Panc1 (cell line): ENCODE measurements around the gene RNF168. TPM values are rescaled to one million over a fixed set of nuclear protein-coding genes. Genes with fewer than 3 reads are reported as not detected.

Experiments
- ATAC-seq: fragments of 200-7000 bp; cut with Tn5 transposase; 2 replicates; pipeline ENCODE4 v1.9.1; 2020; ENCODE audit warnings: mild to moderate bottlenecking, moderate library complexity
- BruUV-seq: library from RNA; stranded (reverse); fragments of 400-500 nt; replicated peaks from 2 replicates; lab custom pipeline; 2021; lab: Mats Ljungman, UMichigan
- CTCF ChIA-PET: fragments of 300-600 bp; sonication (Branson Sonifier 250); formaldehyde crosslinking; loops from one replicate; lab custom pipeline; 2022; ENCODE audit warnings: antibody characterized with exemption; lab: Charles Lee
- POLR2A ChIA-PET: fragments of 300-600 bp; sonication (Branson Sonifier 250); formaldehyde crosslinking; loops from one replicate; lab custom pipeline; 2022; ENCODE audit warnings: antibody characterized with exemption; lab: Charles Lee
- DNase-seq: peaks from one replicate; pipeline ENCODE4 v3.0.0-alpha.2; 2010; ENCODE audit warnings: low read depth, low spot score
- H3K27ac ChIP-seq: 2 replicates; pipeline ENCODE4 v1.5.1; 2011; ENCODE audit warnings: mild to moderate bottlenecking, low read length, inconsistent platforms
- H3K27me3 ChIP-seq: fragments of 200-500 bp; sonication (Bioruptor generic); 2 replicates; pipeline ENCODE4 v1.6.0; 2014; ENCODE audit warnings: low read length, inconsistent platforms; ENCODE audit not compliant: control insufficient read depth, insufficient read depth
- H3K36me3 ChIP-seq: fragments of 200-500 bp; sonication (Bioruptor generic); 2 replicates; pipeline ENCODE4 v1.5.1; 2014; ENCODE audit warnings: inconsistent platforms, mild to moderate bottlenecking, low read length, moderate library complexity; ENCODE audit not compliant: control insufficient read depth, insufficient read depth
- H3K4me1 ChIP-seq: 2 replicates; pipeline ENCODE4 v1.5.1; 2011; ENCODE audit warnings: inconsistent platforms, mild to moderate bottlenecking, low read length, moderate library complexity; ENCODE audit not compliant: control insufficient read depth, insufficient read depth
- H3K4me3 ChIP-seq, 2 experiments: 2 replicates each; pipeline ENCODE4 v1.5.1; 2011 to 2012; ENCODE audit warnings: low read depth in 2 of 2, low read length in 2 of 2, mild to moderate bottlenecking in 2 of 2, inconsistent platforms in 1 of 2, moderate library complexity in 1 of 2
- H3K9me3 ChIP-seq: fragments of 200-500 bp; sonication (Bioruptor generic); 2 replicates; pipeline ENCODE4 v1.5.1; 2014; ENCODE audit warnings: low read depth, mild to moderate bottlenecking, inconsistent platforms, low read length, moderate library complexity; ENCODE audit not compliant: control insufficient read depth, insufficient read depth
- POLR2AphosphoS5 ChIP-seq: IDR thresholded peaks from 2 replicates; pipeline ENCODE4 v1.6.1; 2012; ENCODE audit warnings: mild to moderate bottlenecking, low read depth, low read length, moderate library complexity
- SIN3A ChIP-seq: IDR thresholded peaks from 2 replicates; pipeline ENCODE4 v1.6.1; 2012; ENCODE audit warnings: low read depth, mild to moderate bottlenecking, low read length, moderate library complexity, borderline replicate concordance; ENCODE audit not compliant: insufficient read depth
- TCF7L2 ChIP-seq: IDR thresholded peaks from 2 replicates; pipeline ENCODE4 v1.6.1; 2011; ENCODE audit warnings: mild to moderate bottlenecking, low read depth, low read length, inconsistent platforms
- in situ Hi-C: cut with HindIII; loops from 2 replicates; pipeline ENCODE4 v1.10.0; 2016; ENCODE audit warnings: low sequenced_read_pairs, low pct_unique_long_range_greater_than_20kb
- intact Hi-C: fragments of 100-400 bp; cut with micrococcal nuclease; formaldehyde crosslinking; loops from one replicate; pipeline ENCODE4 v1.10.0; 2022; ENCODE audit not compliant: unreplicated experiment
- total RNA-seq: library from RNA; stranded (reverse); gene quantifications from one replicate; pipeline ENCODE4 v1.2.1, GENCODE V29; 2021; ENCODE audit not compliant: unreplicated experiment
- TF ChIP-seq, protein P1 (sequence below): fragments of 450-650 bp; IDR thresholded peaks from 2 replicates; pipeline ENCODE4 v1.5.1; 2017; ENCODE audit warnings: mild to moderate bottlenecking
- TF ChIP-seq, protein P2 (sequence below), 2 experiments: IDR thresholded peaks; 2 replicates each; pipeline ENCODE4 v1.6.1; 2011 to 2012; ENCODE audit warnings: low read depth in 2 of 2, control low read depth in 1 of 2, low read length in 1 of 2, mild to moderate bottlenecking in 1 of 2, moderate library complexity in 1 of 2; ENCODE audit not compliant: insufficient read depth in 1 of 2

RNF168 gene
- total RNA-seq, 1 experiment from 2014 or later, result 21.3 TPM

DNA sequence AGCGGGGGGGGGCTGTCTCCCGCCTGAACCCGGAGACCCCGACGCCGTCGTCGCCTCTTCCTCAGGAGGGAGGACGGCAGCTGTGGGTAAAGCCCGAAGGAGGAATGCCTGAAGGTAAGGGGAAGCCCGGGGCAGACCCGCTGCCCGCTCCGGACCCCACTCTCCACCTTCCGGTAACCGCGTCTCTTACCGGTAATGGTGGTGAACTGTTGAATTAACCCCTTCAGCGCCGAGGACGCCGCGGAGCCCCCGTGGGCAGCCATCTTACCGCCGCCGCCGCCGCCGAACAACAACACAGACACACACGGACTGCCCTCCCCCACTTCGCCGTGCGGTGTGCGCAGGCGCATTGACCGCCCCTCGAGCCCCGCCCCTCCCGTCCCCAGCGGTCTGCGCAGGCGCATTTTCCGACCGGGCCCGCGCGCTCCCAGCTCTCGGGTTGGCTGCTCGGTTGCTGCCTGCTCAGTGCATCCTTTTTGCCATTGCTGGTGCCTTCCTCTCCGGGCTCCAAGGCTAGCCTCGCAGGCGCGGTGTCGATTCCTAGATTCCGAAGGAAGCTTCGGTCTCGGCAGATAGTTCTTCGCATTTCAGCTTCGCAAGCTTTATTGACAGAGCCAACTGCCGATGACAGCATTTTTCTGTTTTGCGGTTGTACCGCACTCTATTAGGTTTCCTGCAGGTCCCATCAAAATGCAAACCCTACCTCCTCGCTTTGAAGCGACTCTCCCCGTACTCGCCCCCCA lies 71.3 kb downstream of the RNF168 start, which contains the start of gene UBXN7:
Gene UBXN7, minus strand, starts transcription at position 291 of the 743 bp plus-strand sequence. Its CDS starts 28 bp downstream, at position 263.
- no peaks in the 10 kb centered on the region for H3K27me3 ChIP-seq
- no peaks in the 10 kb centered on the region; the same call in 1 of the 2 replicates for H3K36me3 ChIP-seq
- DNase-seq, result peak; percentile 75
- BruUV-seq, result no TSS peak
- TF ChIP-seq POLR2AphosphoS5 (peak; percentile 82; the same call in 1 of the 2 replicates), TCF7L2 (no peak), SIN3A (peak; percentile 95; the same call in 1 of the 2 replicates)
- TF ChIP-seq, protein P1, sequence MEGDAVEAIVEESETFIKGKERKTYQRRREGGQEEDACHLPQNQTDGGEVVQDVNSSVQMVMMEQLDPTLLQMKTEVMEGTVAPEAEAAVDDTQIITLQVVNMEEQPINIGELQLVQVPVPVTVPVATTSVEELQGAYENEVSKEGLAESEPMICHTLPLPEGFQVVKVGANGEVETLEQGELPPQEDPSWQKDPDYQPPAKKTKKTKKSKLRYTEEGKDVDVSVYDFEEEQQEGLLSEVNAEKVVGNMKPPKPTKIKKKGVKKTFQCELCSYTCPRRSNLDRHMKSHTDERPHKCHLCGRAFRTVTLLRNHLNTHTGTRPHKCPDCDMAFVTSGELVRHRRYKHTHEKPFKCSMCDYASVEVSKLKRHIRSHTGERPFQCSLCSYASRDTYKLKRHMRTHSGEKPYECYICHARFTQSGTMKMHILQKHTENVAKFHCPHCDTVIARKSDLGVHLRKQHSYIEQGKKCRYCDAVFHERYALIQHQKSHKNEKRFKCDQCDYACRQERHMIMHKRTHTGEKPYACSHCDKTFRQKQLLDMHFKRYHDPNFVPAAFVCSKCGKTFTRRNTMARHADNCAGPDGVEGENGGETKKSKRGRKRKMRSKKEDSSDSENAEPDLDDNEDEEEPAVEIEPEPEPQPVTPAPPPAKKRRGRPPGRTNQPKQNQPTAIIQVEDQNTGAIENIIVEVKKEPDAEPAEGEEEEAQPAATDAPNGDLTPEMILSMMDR, result no peak
- TF ChIP-seq, protein P2, sequence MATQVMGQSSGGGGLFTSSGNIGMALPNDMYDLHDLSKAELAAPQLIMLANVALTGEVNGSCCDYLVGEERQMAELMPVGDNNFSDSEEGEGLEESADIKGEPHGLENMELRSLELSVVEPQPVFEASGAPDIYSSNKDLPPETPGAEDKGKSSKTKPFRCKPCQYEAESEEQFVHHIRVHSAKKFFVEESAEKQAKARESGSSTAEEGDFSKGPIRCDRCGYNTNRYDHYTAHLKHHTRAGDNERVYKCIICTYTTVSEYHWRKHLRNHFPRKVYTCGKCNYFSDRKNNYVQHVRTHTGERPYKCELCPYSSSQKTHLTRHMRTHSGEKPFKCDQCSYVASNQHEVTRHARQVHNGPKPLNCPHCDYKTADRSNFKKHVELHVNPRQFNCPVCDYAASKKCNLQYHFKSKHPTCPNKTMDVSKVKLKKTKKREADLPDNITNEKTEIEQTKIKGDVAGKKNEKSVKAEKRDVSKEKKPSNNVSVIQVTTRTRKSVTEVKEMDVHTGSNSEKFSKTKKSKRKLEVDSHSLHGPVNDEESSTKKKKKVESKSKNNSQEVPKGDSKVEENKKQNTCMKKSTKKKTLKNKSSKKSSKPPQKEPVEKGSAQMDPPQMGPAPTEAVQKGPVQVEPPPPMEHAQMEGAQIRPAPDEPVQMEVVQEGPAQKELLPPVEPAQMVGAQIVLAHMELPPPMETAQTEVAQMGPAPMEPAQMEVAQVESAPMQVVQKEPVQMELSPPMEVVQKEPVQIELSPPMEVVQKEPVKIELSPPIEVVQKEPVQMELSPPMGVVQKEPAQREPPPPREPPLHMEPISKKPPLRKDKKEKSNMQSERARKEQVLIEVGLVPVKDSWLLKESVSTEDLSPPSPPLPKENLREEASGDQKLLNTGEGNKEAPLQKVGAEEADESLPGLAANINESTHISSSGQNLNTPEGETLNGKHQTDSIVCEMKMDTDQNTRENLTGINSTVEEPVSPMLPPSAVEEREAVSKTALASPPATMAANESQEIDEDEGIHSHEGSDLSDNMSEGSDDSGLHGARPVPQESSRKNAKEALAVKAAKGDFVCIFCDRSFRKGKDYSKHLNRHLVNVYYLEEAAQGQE (IDR thresholded peaks at IDR 0.05; ENCODE audit: insufficient read depth in 1 of 2, low read depth in 2 of 2, low read length in 1 of 2), result 0 out of 4 replicates have a peak, but pooled peaks of 1 of the 2 experiments have one; percentile 57
- CTCF ChIA-PET, result interaction anchor here (1.0 kb wide), 1 partner anchor 108 kb away, joined by 4 read pairs; no protein-coding TSS in a partner anchor
- H3K27ac ChIP-seq, result peak within 1 kb of the TSS; percentile 91
- POLR2A ChIA-PET, result interaction anchor here (0.6 to 0.7 kb wide), 4 partner anchors 19 to 98 kb away, joined by 3 to 13 read pairs (median 4); no protein-coding TSS in a partner anchor
- H3K4me1 ChIP-seq, result peaks cover 7% of the 10 kb centered on the region; the same call in 1 of the 2 replicates
- peak; percentile 96 for ATAC-seq
- no peaks in the 10 kb centered on the region for H3K9me3 ChIP-seq
- intact Hi-C loops (no loop called here), in situ Hi-C loops (no loop called here)
- H3K4me3 ChIP-seq, result peak within 1 kb of the TSS; percentile 76 to 87

DNA sequence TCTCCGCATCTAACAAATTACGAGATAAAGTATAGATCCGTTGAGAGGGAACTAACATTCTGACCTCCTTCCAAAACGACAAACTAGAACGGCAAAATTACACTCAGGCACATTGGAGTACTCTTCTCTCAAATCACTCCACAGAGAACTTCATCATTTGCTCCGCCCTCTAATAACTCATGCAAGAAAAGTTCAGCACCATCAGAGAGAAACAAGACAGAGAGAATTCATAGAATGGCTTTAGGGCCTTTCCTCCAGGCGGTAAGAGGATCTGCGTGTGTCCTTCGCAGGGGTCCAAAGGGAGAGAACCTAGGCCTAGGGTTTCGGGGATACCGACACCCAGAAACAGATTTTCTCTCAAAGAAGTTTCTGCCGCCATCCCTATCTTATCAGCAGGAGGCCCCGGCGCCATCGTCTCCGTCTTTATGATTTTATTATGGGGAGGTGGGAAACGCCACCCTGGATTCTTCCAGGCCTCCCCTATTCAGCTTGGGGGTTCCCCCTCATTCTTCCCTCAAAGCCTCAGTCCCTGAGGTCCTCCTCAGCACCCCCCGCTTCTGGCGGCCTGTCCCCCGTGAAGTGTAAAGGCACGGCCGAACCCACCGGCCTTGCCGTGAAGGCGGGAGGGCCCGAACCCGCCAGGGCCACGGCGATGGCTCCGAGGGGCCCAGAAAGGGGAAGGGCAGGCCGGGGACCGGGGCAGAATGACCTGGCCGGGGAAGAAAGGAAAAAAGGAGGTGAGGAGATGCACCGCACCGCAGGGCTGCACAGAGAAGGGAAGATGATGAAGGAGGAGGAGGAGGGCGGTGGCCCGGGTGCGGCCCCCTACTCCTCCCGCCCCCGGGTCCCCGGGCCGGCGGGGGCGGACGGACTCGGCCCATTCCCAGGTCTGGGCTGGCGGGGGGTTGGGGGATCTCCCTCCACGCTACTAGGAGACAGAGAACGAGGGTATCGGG lies 72.1 kb downstream of the RNF168 start:
- Histone ChIP-seq H3K4me3 (peak overlapping the region; percentile 76 to 87), H3K27ac (peak overlapping the region; percentile 76), H3K27me3 (no peaks in the 10 kb centered on the region), H3K36me3 (no peaks in the 10 kb centered on the region; the same call in 1 of the 2 replicates), H3K9me3 (no peaks in the 10 kb centered on the region), H3K4me1 (peaks cover 7% of the 10 kb centered on the region; the same call in 1 of the 2 replicates)
- intact Hi-C loops (no loop called here), in situ Hi-C loops (no loop called here)
- ATAC-seq, result peak; percentile 62
- POLR2A ChIA-PET, result no interaction called here
- CTCF ChIA-PET, result interaction anchor here (1.0 kb wide), 1 partner anchor 107 kb away, joined by 4 read pairs; no protein-coding TSS in a partner anchor
- TF ChIP-seq, protein P2 (IDR thresholded peaks at IDR 0.05; ENCODE audit: insufficient read depth in 1 of 2, low read depth in 2 of 2, low read length in 1 of 2), result no peak
- TF ChIP-seq SIN3A, result no peak
- TF ChIP-seq, protein P1, result no peak
- no peak for TF ChIP-seq TCF7L2
- TF ChIP-seq POLR2AphosphoS5, result no peak
- no peak for DNase-seq
- TSS peak; percentile 76 for BruUV-seq
